Measurements from ENCODE around the gene RGSL1.

RGSL1 gene

GRCh38 chr1:182549811-182550210, 99.9 kb downstream of the RGSL1 start:
- no peak overlapping the region for H2AFZ ChIP-seq (ENCODE audit: low read depth, low read length, severe bottlenecking)
- TF ChIP-seq CTCF (IDR thresholded peaks at IDR 0.05; ENCODE audit: insufficient read depth, low read length, poor library complexity, severe bottlenecking) = no peak
- no peak for TF ChIP-seq EZH2phosphoT487 (conservative IDR thresholded peaks at IDR 0.05; ENCODE audit: low read length)

DNA sequence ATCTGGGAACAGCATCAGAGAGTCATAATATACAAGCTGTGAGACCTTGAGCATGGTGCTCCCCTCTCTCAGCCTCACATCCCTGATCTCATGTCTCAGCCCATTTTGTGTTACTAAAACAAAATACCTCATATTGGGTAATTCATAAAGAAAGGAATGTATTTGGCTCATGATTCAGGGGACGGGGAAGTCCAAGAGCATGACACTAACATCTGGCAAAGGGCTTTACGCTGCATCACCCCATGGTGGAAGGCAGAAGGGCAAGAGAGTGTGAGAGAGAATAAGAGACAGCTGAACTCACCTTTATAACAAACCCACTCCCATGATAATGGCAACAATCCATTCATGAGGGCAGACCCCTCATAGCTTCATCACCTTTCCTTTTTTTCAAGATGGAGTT, 102.6 kb downstream of the RGSL1 start:
- no peaks in the 10 kb centered on the region for H3F3A ChIP-seq (ENCODE audit: insufficient read depth)
- H3K27ac ChIP-seq (ENCODE audit: low read depth, low read length) = no peak overlapping the region
- TF ChIP-seq EZH2phosphoT487 (conservative IDR thresholded peaks at IDR 0.05; ENCODE audit: low read length) (no peak), CTCF (IDR thresholded peaks at IDR 0.05; ENCODE audit: insufficient read depth, low read length, poor library complexity, severe bottlenecking) (no peak)
- no peaks in the 10 kb centered on the region for H3K9me3 ChIP-seq (ENCODE audit: insufficient read depth, low read length)
- no peak overlapping the region for H3K4me2 ChIP-seq (ENCODE audit: low read depth, low read length, poor library complexity, severe bottlenecking)
- no peaks in the 10 kb centered on the region for H3K9me2 ChIP-seq (replicated peaks; ENCODE audit: insufficient read depth, low read length)
- H3K9ac ChIP-seq (ENCODE audit: low read length) = no peak overlapping the region
- H3K4me3 ChIP-seq (ENCODE audit: insufficient read depth, low read length, poor library complexity, severe bottlenecking) = no peak overlapping the region
- no peaks in the 10 kb centered on the region for H3K27me3 ChIP-seq (ENCODE audit: low read length)
- no peaks in the 10 kb centered on the region for H3K79me2 ChIP-seq (ENCODE audit: insufficient read depth, low read length)
- no peaks in the 10 kb centered on the region for H3K36me3 ChIP-seq (ENCODE audit: low read length)
- H4K20me1 ChIP-seq (ENCODE audit: low read depth, low read length) = no peaks in the 10 kb centered on the region
- no peak overlapping the region for H2AFZ ChIP-seq (ENCODE audit: low read depth, low read length, severe bottlenecking)

More at GRCh38 chr1:182549811-182550210, 99.9 kb downstream of the RGSL1 start:
- no peaks in the 10 kb centered on the region for H3K9me2 ChIP-seq (replicated peaks; ENCODE audit: insufficient read depth, low read length)
- no peaks in the 10 kb centered on the region for H4K20me1 ChIP-seq (ENCODE audit: low read depth, low read length)
- H3K36me3 ChIP-seq (ENCODE audit: low read length) = no peaks in the 10 kb centered on the region
- H3K79me2 ChIP-seq (ENCODE audit: insufficient read depth, low read length) = no peaks in the 10 kb centered on the region
- H3K4me3 ChIP-seq (ENCODE audit: insufficient read depth, low read length, poor library complexity, severe bottlenecking) = no peak overlapping the region
- H3K9me3 ChIP-seq (ENCODE audit: insufficient read depth, low read length) = no peaks in the 10 kb centered on the region
- H3K27me3 ChIP-seq (ENCODE audit: low read length) = no peaks in the 10 kb centered on the region
- no peaks in the 10 kb centered on the region for H3F3A ChIP-seq (ENCODE audit: insufficient read depth)
- no peak overlapping the region for H3K4me2 ChIP-seq (ENCODE audit: low read depth, low read length, poor library complexity, severe bottlenecking)
- no peak overlapping the region for H3K27ac ChIP-seq (ENCODE audit: low read depth, low read length)
- no peak overlapping the region for H3K9ac ChIP-seq (ENCODE audit: low read length)

DNA sequence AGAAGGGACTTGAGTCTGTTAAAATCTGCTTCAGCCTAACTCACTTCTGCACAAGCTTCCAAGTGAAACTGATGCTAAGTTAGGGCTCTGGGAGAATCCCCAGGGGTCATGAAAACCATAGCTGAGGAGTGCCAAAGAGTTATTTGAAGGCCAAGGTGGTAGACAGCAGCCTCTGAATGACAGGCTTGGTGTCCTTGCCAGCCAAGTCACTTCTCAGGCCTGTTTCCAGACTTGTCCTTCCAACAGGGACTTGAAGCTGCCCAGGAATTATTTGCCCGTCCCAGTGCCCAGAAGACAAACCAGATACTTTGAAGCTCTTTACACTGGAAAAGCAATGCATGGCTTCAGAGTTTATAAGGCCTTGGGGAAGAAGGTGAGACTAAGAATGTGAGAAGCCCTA, 105.5 kb downstream of the RGSL1 start:
- H3K27me3 ChIP-seq (ENCODE audit: low read length) = no peaks in the 10 kb centered on the region
- TF ChIP-seq CTCF (IDR thresholded peaks at IDR 0.05; ENCODE audit: insufficient read depth, low read length, poor library complexity, severe bottlenecking) = no peak
- TF ChIP-seq EZH2phosphoT487 (conservative IDR thresholded peaks at IDR 0.05; ENCODE audit: low read length) = no peak
- no peak overlapping the region for H3K4me2 ChIP-seq (ENCODE audit: low read depth, low read length, poor library complexity, severe bottlenecking)
- no peak overlapping the region for H3K27ac ChIP-seq (ENCODE audit: low read depth, low read length)
- no peaks in the 10 kb centered on the region for H4K20me1 ChIP-seq (ENCODE audit: low read depth, low read length)
- no peaks in the 10 kb centered on the region for H3F3A ChIP-seq (ENCODE audit: insufficient read depth)
- no peaks in the 10 kb centered on the region for H3K79me2 ChIP-seq (ENCODE audit: insufficient read depth, low read length)
- H3K9ac ChIP-seq (ENCODE audit: low read length) = no peak overlapping the region
- no peaks in the 10 kb centered on the region for H3K36me3 ChIP-seq (ENCODE audit: low read length)
- H3K9me3 ChIP-seq (ENCODE audit: insufficient read depth, low read length) = no peaks in the 10 kb centered on the region
- no peak overlapping the region for H2AFZ ChIP-seq (ENCODE audit: low read depth, low read length, severe bottlenecking)
- H3K9me2 ChIP-seq (replicated peaks; ENCODE audit: insufficient read depth, low read length) = no peaks in the 10 kb centered on the region
- H3K4me3 ChIP-seq (ENCODE audit: insufficient read depth, low read length, poor library complexity, severe bottlenecking) = no peak overlapping the region
